GM23338 (cell line): ENCODE data around the gene SORBS1. TPM values are rescaled to one million over a fixed set of nuclear protein-coding genes. Genes with fewer than 3 reads are reported as not detected.

Experiments used
- ATAC-seq: fragments of 200-7000 bp; cut with Tn5 transposase; 3 replicates; pipeline ENCODE4 v1.9.1; 2020
- DNase-seq: peaks from one replicate; pipeline ENCODE4 v3.0.0-alpha.2; 2015; ENCODE audit warnings: low spot score
- H2AFZ ChIP-seq: fragments of 200-600 bp; sonication (generic); 2 replicates; pipeline ENCODE4 v1.8.0; 2016; ENCODE audit warnings: antibody characterized with exemption, mild to moderate bottlenecking, moderate library complexity
- H3F3A ChIP-seq: fragments of 200-600 bp; sonication (generic); replicated peaks from 2 replicates; pipeline ENCODE4 v1.8.0; 2017; ENCODE audit warnings: antibody characterized with exemption, mixed run types, low read depth
- H3K27ac ChIP-seq: fragments of 200-600 bp; sonication (generic); 2 replicates; pipeline ENCODE4 v1.6.1; 2016; ENCODE audit warnings: low read depth
- H3K27me3 ChIP-seq: fragments of 200-600 bp; sonication (generic); 2 replicates; pipeline ENCODE4 v1.8.0; 2016; ENCODE audit warnings: mild to moderate bottlenecking, mixed run types, moderate library complexity; ENCODE audit not compliant: insufficient read depth
- H3K36me3 ChIP-seq: fragments of 200-600 bp; sonication (generic); 2 replicates; pipeline ENCODE4 v1.8.0; 2016; ENCODE audit warnings: mild to moderate bottlenecking; ENCODE audit not compliant: insufficient read depth
- H3K4me1 ChIP-seq: fragments of 200-600 bp; sonication (generic); 2 replicates; pipeline ENCODE4 v1.8.0; 2016; ENCODE audit warnings: mild to moderate bottlenecking, moderate library complexity; ENCODE audit not compliant: insufficient read depth
- H3K4me2 ChIP-seq: fragments of 200-600 bp; sonication (generic); 2 replicates; pipeline ENCODE4 v1.7.1; 2017; ENCODE audit warnings: mixed run types
- H3K4me3 ChIP-seq: fragments of 200-600 bp; sonication (generic); 2 replicates; pipeline ENCODE4 v1.6.1; 2016; ENCODE audit warnings: mixed run types
- H3K79me2 ChIP-seq: fragments of 200-600 bp; sonication (generic); replicated peaks from 2 replicates; pipeline ENCODE4 v1.8.0; 2017; ENCODE audit warnings: mild to moderate bottlenecking; ENCODE audit not compliant: insufficient read depth
- H3K9me2 ChIP-seq: fragments of 200-600 bp; sonication (generic); 2 replicates; pipeline ENCODE4 v1.8.0; 2017; ENCODE audit not compliant: insufficient read depth
- H4K20me1 ChIP-seq: fragments of 200-600 bp; sonication (generic); replicated peaks from 2 replicates; pipeline ENCODE4 v1.8.0; 2017; ENCODE audit warnings: mild to moderate bottlenecking; ENCODE audit not compliant: insufficient read depth
- H3K27ac Mint-ChIP-seq: 2 replicates; pipeline ENCODE4 v1.8.0; 2020; ENCODE audit warnings: inconsistent platforms, mild to moderate bottlenecking, moderate library complexity, mixed read lengths
- H3K27me3 Mint-ChIP-seq: 3 replicates; pipeline ENCODE4 v1.8.0; 2022; ENCODE audit warnings: low read depth, mild to moderate bottlenecking, moderate library complexity, mixed read lengths, inconsistent platforms; ENCODE audit not compliant: insufficient read depth, poor library complexity
- H3K36me3 Mint-ChIP-seq: 3 replicates; pipeline ENCODE4 v1.8.0; 2021; ENCODE audit warnings: low read depth, mild to moderate bottlenecking, inconsistent platforms, moderate library complexity, mixed read lengths
- H3K4me1 Mint-ChIP-seq: 3 replicates; pipeline ENCODE4 v1.8.0; 2020; ENCODE audit warnings: mild to moderate bottlenecking, inconsistent platforms, mixed read lengths
- H3K4me3 Mint-ChIP-seq: 3 replicates; pipeline ENCODE4 v1.8.0; 2021; ENCODE audit warnings: moderate library complexity, mild to moderate bottlenecking, inconsistent platforms, mixed read lengths
- H3K9me3 Mint-ChIP-seq: 3 replicates; pipeline ENCODE4 v1.8.0; 2020; ENCODE audit warnings: moderate library complexity, mild to moderate bottlenecking, inconsistent platforms, mixed read lengths
- CREB1 ChIP-seq: fragments of 250-450 bp; sonication (Bioruptor Pico); IDR thresholded peaks from 2 replicates; pipeline ENCODE4 v1.5.0; 2020; ENCODE audit warnings: low read depth, mild to moderate bottlenecking, moderate library complexity
- CTCF ChIP-seq, 2 experiments: fragments of 200-600 bp in 1 of 2; sonication (generic) in 1 of 2; conservative IDR thresholded peaks; 2 replicates each; pipeline versions ENCODE4 v1.5.1 to v1.6.1; 2016 to 2017; ENCODE audit warnings: antibody characterized with exemption in 2 of 2, low read depth in 2 of 2, mild to moderate bottlenecking in 2 of 2, moderate library complexity in 1 of 2
- ETS1 ChIP-seq: IDR thresholded peaks from 2 replicates; pipeline ENCODE4 v1.6.1; 2016; ENCODE audit warnings: antibody characterized with exemption
- EZH2 ChIP-seq: fragments of 200-600 bp; sonication (generic); IDR thresholded peaks from one replicate; pipeline ENCODE4 v1.8.0; 2017; ENCODE audit warnings: antibody characterized with exemption, mild to moderate bottlenecking, low read depth; ENCODE audit not compliant: unreplicated experiment
- EZH2phosphoT487 ChIP-seq: fragments of 200-600 bp; sonication (generic); IDR thresholded peaks from one replicate; pipeline ENCODE4 v1.8.1; 2018; ENCODE audit warnings: antibody characterized with exemption; ENCODE audit not compliant: unreplicated experiment
- JUNB ChIP-seq: IDR thresholded peaks from one replicate; pipeline ENCODE4 v1.6.1; 2016; ENCODE audit warnings: antibody characterized with exemption; ENCODE audit not compliant: unreplicated experiment
- NANOG ChIP-seq: IDR thresholded peaks from 2 replicates; pipeline ENCODE4 v1.6.1; 2016; ENCODE audit warnings: antibody characterized with exemption, borderline replicate concordance
- POLR2AphosphoS5 ChIP-seq: IDR thresholded peaks from 2 replicates; pipeline ENCODE4 v1.6.1; 2016; ENCODE audit warnings: antibody characterized with exemption, low read depth
- REST ChIP-seq: IDR thresholded peaks from one replicate; pipeline ENCODE4 v1.6.1; 2018; ENCODE audit warnings: antibody characterized with exemption; ENCODE audit not compliant: unreplicated experiment
- STAT1 ChIP-seq: IDR thresholded peaks from one replicate; pipeline ENCODE4 v1.6.1; 2016; ENCODE audit warnings: antibody characterized with exemption; ENCODE audit not compliant: unreplicated experiment
- ZNF114 ChIP-seq: fragments of 250-450 bp; sonication (Bioruptor Pico); IDR thresholded peaks from 2 replicates; pipeline ENCODE4 v1.5.0; 2020; ENCODE audit warnings: mild to moderate bottlenecking, moderate library complexity
- ZNF331 ChIP-seq: fragments of 250-450 bp; sonication (Bioruptor Pico); IDR thresholded peaks from 2 replicates; pipeline ENCODE4 v1.5.0; 2020; ENCODE audit warnings: low read depth, mild to moderate bottlenecking, moderate library complexity
- ZNF462 ChIP-seq: fragments of 250-450 bp; sonication (Bioruptor Pico); IDR thresholded peaks from 2 replicates; pipeline ENCODE4 v1.5.0; 2020; ENCODE audit warnings: mild to moderate bottlenecking, moderate library complexity
- polyA plus RNA-seq: library from polyadenylated mRNA; unstranded; fragments of >200 nt; fragmentation: Nextera tagmentation; extraction: Ambion mirVana; gene quantifications from 2 replicates; pipeline ENCODE4 v1.2.1, GENCODE V29; 2016
- total RNA-seq: library from RNA; depleted of rRNA; stranded (reverse); fragments of >200 nt; shearing (Covaris generic); gene quantifications from 2 replicates; pipeline ENCODE4 v1.2.3, GENCODE V29; 2014

The SORBS1 gene
- total and polyA plus RNA-seq, 2 experiments from 2014 or later: 47.7 to 51.5 TPM

DNA sequence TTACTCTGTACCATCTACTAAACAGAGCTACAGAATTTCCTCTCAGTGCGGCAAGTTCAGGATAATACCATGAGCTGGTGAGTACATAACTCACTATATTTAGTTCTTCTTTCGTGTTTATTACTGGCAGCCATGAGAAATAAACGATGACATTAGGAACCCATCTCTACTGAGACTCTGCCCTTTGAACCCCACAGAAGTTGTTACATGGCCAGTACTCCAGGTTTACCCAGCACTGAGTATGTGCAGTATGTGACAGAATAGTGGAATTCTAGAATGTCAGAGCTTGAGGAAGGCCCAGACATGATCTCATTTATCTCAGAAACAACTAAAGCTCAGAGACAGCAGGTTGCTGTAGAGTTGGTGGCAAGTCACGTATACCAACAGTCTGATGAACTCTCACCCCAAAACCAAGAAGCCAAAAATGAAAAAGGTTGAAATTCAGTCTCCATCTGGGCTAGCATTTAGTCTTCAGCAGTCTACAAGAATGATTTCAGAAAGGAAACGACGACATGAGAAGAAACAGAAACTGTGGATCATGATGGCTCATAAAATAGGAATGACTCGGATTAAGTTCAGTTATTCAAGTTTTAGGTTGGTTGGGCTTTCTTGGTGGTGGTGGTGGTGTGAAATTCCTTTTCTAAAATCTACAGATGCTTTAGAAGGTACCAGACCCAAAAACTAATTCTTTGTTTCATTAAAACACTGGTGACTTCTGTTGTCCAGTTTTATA, 78.5 kb downstream of the SORBS1 start:
- Histone ChIP-seq H3K79me2 (peaks cover 14% of the 10 kb centered on the region), H3K4me3 (no peak overlapping the region), H3K36me3 (no peaks in the 10 kb centered on the region), H4K20me1 (no peaks in the 10 kb centered on the region), H3K9me2 (no peaks in the 10 kb centered on the region), H3K4me2 (no peak overlapping the region), H3F3A (no peaks in the 10 kb centered on the region), H2AFZ (no peak overlapping the region), H3K27ac (no peak overlapping the region), H3K27me3 (no peaks in the 10 kb centered on the region), H3K4me1 (peaks cover 29% of the 10 kb centered on the region)
- no peak for TF ChIP-seq EZH2
- no peak for TF ChIP-seq ZNF114 (CRISPR knock-in tag)
- TF ChIP-seq ZNF462 (CRISPR knock-in tag): no peak
- TF ChIP-seq ETS1: no peak
- no peak for TF ChIP-seq EZH2phosphoT487
- TF ChIP-seq REST: no peak
- no peak for TF ChIP-seq NANOG
- no peak for TF ChIP-seq ZNF331 (CRISPR knock-in tag)
- no peak for TF ChIP-seq JUNB
- no peak for TF ChIP-seq STAT1
- TF ChIP-seq CTCF (conservative IDR thresholded peaks at IDR 0.05; ENCODE audit: low read depth in 2 of 2): no peak
- TF ChIP-seq CREB1 (CRISPR knock-in tag): no peak
- TF ChIP-seq POLR2AphosphoS5: no peak
- no peak overlapping the region for H3K4me3 Mint-ChIP-seq
- peaks cover 21% of the 10 kb centered on the region; the same call in 2 of the 3 replicates for H3K36me3 Mint-ChIP-seq
- H3K4me1 Mint-ChIP-seq: peaks cover 39% of the 10 kb centered on the region
- no peak overlapping the region for H3K27ac Mint-ChIP-seq
- H3K27me3 Mint-ChIP-seq: peaks cover 4% of the 10 kb centered on the region
- no peak for ATAC-seq
- H3K9me3 Mint-ChIP-seq: no peaks in the 10 kb centered on the region; the same call in 2 of the 3 replicates
- DNase-seq: no peak
